SK-N-SH (cell line): ENCODE data around the gene ACP6. TPM values are rescaled to one million over a fixed set of nuclear protein-coding genes. Genes with fewer than 3 reads are reported as not detected.
A peak's percentile ranks its signal among the peaks of the same experiment; 100 is the strongest.

Experiments used
- CTCF ChIA-PET: fragments of 300-600, 350-600 bp; formaldehyde crosslinking; extraction: SDS; loops from one replicate; lab custom pipeline; 2021; lab: Yijun Ruan, JAX
- POLR2A ChIA-PET: fragments of 350-600 bp; sonication (Branson Sonifier 250); formaldehyde crosslinking; extraction: SDS; loops from one replicate; lab custom pipeline; 2020; ENCODE audit warnings: antibody characterized with exemption, inconsistent platforms; lab: Yijun Ruan, JAX
- DNase-seq: peaks from one replicate; pipeline ENCODE4 v3.0.0; 2012
- H2AFZ ChIP-seq: fragments of 200-600 bp; sonication (generic); 2 replicates; pipeline ENCODE4 v1.8.1; 2016; ENCODE audit warnings: antibody characterized with exemption, mild to moderate bottlenecking, low read depth
- H3F3A ChIP-seq: fragments of 200-600 bp; sonication (generic); replicated peaks from 2 replicates; pipeline ENCODE3; 2016; ENCODE audit warnings: antibody characterized with exemption, mild to moderate bottlenecking; ENCODE audit not compliant: insufficient read depth
- H3K27ac ChIP-seq, 2 experiments: fragments of 200-500 bp in 1 of 2; fragments of 200-600 bp in 1 of 2; sonication (Bioruptor generic) in 1 of 2; sonication (generic), shearing (Covaris generic) in 1 of 2; 2 replicates each; pipeline versions ENCODE4 v1.5.1 to v1.6.1; 2014 to 2016; ENCODE audit warnings: low read depth in 2 of 2, inconsistent platforms in 1 of 2, low read length in 1 of 2, mild to moderate bottlenecking in 1 of 2, mixed read lengths in 1 of 2
- H3K27me3 ChIP-seq: fragments of 200-600 bp; sonication (generic), shearing (Covaris generic); 2 replicates; pipeline ENCODE4 v1.6.1; 2016; ENCODE audit warnings: mixed run types; ENCODE audit not compliant: insufficient read depth
- H3K36me3 ChIP-seq, 2 experiments: fragments of 200-500 bp in 1 of 2; fragments of 200-600 bp in 1 of 2; sonication (Bioruptor generic) in 1 of 2; sonication (generic) in 1 of 2; replicated peaks in 1 of 2; 2 replicates each; pipeline versions ENCODE3 to v1.5.1; 2014 to 2016; ENCODE audit warnings: low read length in 1 of 2, mild to moderate bottlenecking in 1 of 2; ENCODE audit not compliant: insufficient read depth in 2 of 2, control insufficient read depth in 1 of 2
- H3K4me1 ChIP-seq, 2 experiments: fragments of 200-500 bp in 1 of 2; fragments of 200-600 bp in 1 of 2; sonication (Bioruptor generic) in 1 of 2; sonication (generic), shearing (Covaris generic) in 1 of 2; 2 replicates each; pipeline versions ENCODE4 v1.5.1 to v1.6.1; 2014 to 2016; ENCODE audit warnings: low read depth in 1 of 2, low read length in 1 of 2, mixed run types in 1 of 2; ENCODE audit not compliant: insufficient read depth in 2 of 2, control insufficient read depth in 1 of 2
- H3K4me2 ChIP-seq: fragments of 200-600 bp; sonication (generic), shearing (Covaris generic); 2 replicates; pipeline ENCODE4 v1.6.1; 2017; ENCODE audit warnings: mixed run types
- H3K4me3 ChIP-seq, 2 experiments: fragments of 200-500 bp in 1 of 2; fragments of 200-600 bp in 1 of 2; sonication (Bioruptor generic) in 1 of 2; sonication (generic), shearing (Covaris generic) in 1 of 2; 2 replicates each; pipeline versions ENCODE4 v1.5.1 to v1.8.1; 2014 to 2016; ENCODE audit warnings: low read depth in 2 of 2, inconsistent platforms in 1 of 2, low read length in 1 of 2, mild to moderate bottlenecking in 1 of 2, mixed read lengths in 1 of 2, moderate library complexity in 1 of 2
- H3K79me2 ChIP-seq: fragments of 200-600 bp; sonication (generic); 2 replicates; pipeline ENCODE4 v1.8.1; 2017; ENCODE audit warnings: mild to moderate bottlenecking; ENCODE audit not compliant: insufficient read depth
- H3K9ac ChIP-seq: fragments of 200-600 bp; sonication (generic); 2 replicates; pipeline ENCODE4 v1.6.1; 2017; ENCODE audit warnings: mixed run types
- H3K9me2 ChIP-seq: fragments of 200-600 bp; sonication (generic); 2 replicates; pipeline ENCODE4 v1.6.1; 2017; ENCODE audit warnings: mixed run types
- H3K9me3 ChIP-seq: fragments of 200-600 bp; sonication (generic); 2 replicates; pipeline ENCODE4 v1.6.1; 2017; ENCODE audit warnings: mixed run types, mild to moderate bottlenecking, moderate library complexity
- H4K20me1 ChIP-seq: fragments of 200-600 bp; sonication (generic); 2 replicates; pipeline ENCODE4 v1.6.1; 2017; ENCODE audit warnings: mild to moderate bottlenecking, mixed run types; ENCODE audit not compliant: insufficient read depth
- CTCF ChIP-seq: fragments of 200-600 bp; sonication (generic); IDR thresholded peaks from 2 replicates; pipeline ENCODE4 v1.6.1; 2017; ENCODE audit warnings: antibody characterized with exemption, mild to moderate bottlenecking, moderate library complexity
- EP300 ChIP-seq, 2 experiments: IDR thresholded peaks; 2 replicates each; pipeline versions ENCODE4 v1.4.0 to v1.6.1; 2012; ENCODE audit warnings: borderline replicate concordance in 1 of 2, low read depth in 1 of 2, low read length in 1 of 2
- FOSL2 ChIP-seq: IDR thresholded peaks from 2 replicates; pipeline ENCODE4 v1.4.0; 2012; ENCODE audit warnings: low read depth, mild to moderate bottlenecking, moderate library complexity, borderline replicate concordance
- GABPA ChIP-seq: IDR thresholded peaks from 2 replicates; pipeline ENCODE4 v1.4.0; 2012; ENCODE audit warnings: low read depth, mild to moderate bottlenecking
- GATA2 ChIP-seq: sonication (generic); formaldehyde crosslinking; IDR thresholded peaks from 2 replicates; pipeline ENCODE4 v1.5.0; 2020; ENCODE audit warnings: mild to moderate bottlenecking, missing genetic modification reagents
- JUND ChIP-seq: IDR thresholded peaks from 2 replicates; pipeline ENCODE4 v1.4.0; 2012
- MAX ChIP-seq: IDR thresholded peaks from 2 replicates; pipeline ENCODE4 v1.4.0; 2012; ENCODE audit warnings: low read depth
- NFIC ChIP-seq: IDR thresholded peaks from 2 replicates; pipeline ENCODE4 v1.4.0; 2012; ENCODE audit warnings: borderline replicate concordance
- NRF1 ChIP-seq: IDR thresholded peaks from 2 replicates; pipeline ENCODE4 v1.6.1; 2012; ENCODE audit warnings: low read depth, mild to moderate bottlenecking, low read length
- PBX3 ChIP-seq: IDR thresholded peaks from 2 replicates; pipeline ENCODE4; 2012
- POLR2AphosphoS5 ChIP-seq: IDR thresholded peaks from 2 replicates; pipeline ENCODE4 v1.6.1; 2012; ENCODE audit warnings: low read depth, low read length
- RAD21 ChIP-seq: IDR thresholded peaks from 2 replicates; pipeline ENCODE4 v1.6.1; 2012; ENCODE audit warnings: mild to moderate bottlenecking, low read length
- RCOR1 ChIP-seq: fragments of 150-350 bp; IDR thresholded peaks from 2 replicates; pipeline ENCODE4 v1.6.1; 2017; ENCODE audit warnings: antibody characterized with exemption, low read length
- SMC3 ChIP-seq: IDR thresholded peaks from 2 replicates; pipeline ENCODE4 v1.6.1; 2012; ENCODE audit warnings: low read depth, low read length, improper control_type of control experiment
- TAF1 ChIP-seq: IDR thresholded peaks from 2 replicates; pipeline ENCODE4 v1.6.1; 2012; ENCODE audit warnings: low read depth, mild to moderate bottlenecking, low read length, moderate library complexity, borderline replicate concordance
- USF1 ChIP-seq: IDR thresholded peaks from 2 replicates; pipeline ENCODE4 v1.4.0; 2012; ENCODE audit warnings: low read depth, borderline replicate concordance
- USF2 ChIP-seq: fragments of 150-350 bp; IDR thresholded peaks from 2 replicates; pipeline ENCODE4 v1.6.1; 2017; ENCODE audit warnings: antibody characterized with exemption, low read length, low read depth, borderline replicate concordance
- WGBS: methylation state at CpG from one replicate; pipeline ENCODE4 v1.1.6; 2017; ENCODE audit warnings: low lambda C conversion rate; 5-methylcytosine and 5-hydroxymethylcytosine counted together
- polyA plus RNA-seq, 3 experiments: library from polyadenylated mRNA; depleted of rRNA; stranded (reverse); fragments of >200 nt; gene quantifications; 2 replicates each; pipeline ENCODE4 v1.2.3, GENCODE V29; 2012
- TF ChIP-seq, protein P1 (sequence below): fragments of 150-350 bp; IDR thresholded peaks from 2 replicates; pipeline ENCODE4 v1.6.1; 2016; ENCODE audit warnings: mild to moderate bottlenecking, low read depth, low read length
- TF ChIP-seq, protein P2 (sequence below): IDR thresholded peaks from 2 replicates; pipeline ENCODE4 v1.4.0; 2012; ENCODE audit warnings: low read depth, borderline replicate concordance

Gene ACP6
- polyA plus RNA-seq, 1 of the 3 experiments (the other 2 are of a cell fraction) = 10.9 TPM

DNA sequence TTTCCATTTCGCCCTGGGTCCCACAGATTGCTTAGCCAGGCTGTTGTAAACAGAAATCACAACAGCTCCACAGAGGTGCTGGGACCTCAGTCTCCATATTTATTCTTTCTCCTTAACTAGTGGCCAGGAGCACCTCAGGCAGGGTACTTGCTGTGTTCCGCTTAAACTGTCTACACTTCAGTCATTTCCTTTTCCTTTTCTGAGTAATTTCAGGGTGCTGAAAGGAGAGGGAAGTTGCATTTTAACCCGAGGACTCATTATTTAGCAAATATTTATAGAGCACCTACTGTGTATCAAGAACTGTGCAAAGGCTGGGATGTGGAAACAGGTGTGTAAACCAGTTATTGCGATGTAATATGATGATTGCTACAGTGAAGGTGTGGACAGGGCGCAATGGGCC, 41.9 kb downstream of the ACP6 start:
- Histone ChIP-seq H3K4me1 (no peaks in the 10 kb centered on the region), H2AFZ (no peak overlapping the region), H3F3A (no peaks in the 10 kb centered on the region), H4K20me1 (no peaks in the 10 kb centered on the region), H3K79me2 (no peaks in the 10 kb centered on the region)
- POLR2A ChIA-PET = no interaction called here
- 90% methylated on average over 5 of the region's 5 CpGs for WGBS
- TF ChIP-seq GATA2 (CRISPR knock-in tag) = no peak
- no peak for TF ChIP-seq TAF1
- TF ChIP-seq, protein P1, sequence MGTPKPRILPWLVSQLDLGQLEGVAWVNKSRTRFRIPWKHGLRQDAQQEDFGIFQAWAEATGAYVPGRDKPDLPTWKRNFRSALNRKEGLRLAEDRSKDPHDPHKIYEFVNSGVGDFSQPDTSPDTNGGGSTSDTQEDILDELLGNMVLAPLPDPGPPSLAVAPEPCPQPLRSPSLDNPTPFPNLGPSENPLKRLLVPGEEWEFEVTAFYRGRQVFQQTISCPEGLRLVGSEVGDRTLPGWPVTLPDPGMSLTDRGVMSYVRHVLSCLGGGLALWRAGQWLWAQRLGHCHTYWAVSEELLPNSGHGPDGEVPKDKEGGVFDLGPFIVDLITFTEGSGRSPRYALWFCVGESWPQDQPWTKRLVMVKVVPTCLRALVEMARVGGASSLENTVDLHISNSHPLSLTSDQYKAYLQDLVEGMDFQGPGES = no peak
- no peak for TF ChIP-seq JUND
- no peak for TF ChIP-seq USF2
- TF ChIP-seq POLR2AphosphoS5 = no peak
- no peak for TF ChIP-seq NFIC
- no peak for TF ChIP-seq MAX
- no peak for TF ChIP-seq PBX3
- no peak for TF ChIP-seq USF1
- TF ChIP-seq GABPA = no peak
- no peak for TF ChIP-seq SMC3
- TF ChIP-seq, all 33 proteins: peak for 0
- no peak overlapping the region for H3K27ac ChIP-seq
- DNase-seq = no peak
- no peaks in the 10 kb centered on the region for H3K9me3 ChIP-seq
- H3K9ac ChIP-seq = no peak overlapping the region
- H3K9me2 ChIP-seq = no peaks in the 10 kb centered on the region
- CTCF ChIA-PET = interaction anchor here (0.8 to 5.8 kb wide), 12 partner anchors 9 to 141 kb away, joined by 3 to 34 read pairs (median 6); a partner anchor contains a TSS
- peaks cover 0 to 26% of the 10 kb centered on the region in 2 experiments for H3K36me3 ChIP-seq
- no peaks in the 10 kb centered on the region for H3K27me3 ChIP-seq
- no peak overlapping the region for H3K4me2 ChIP-seq
- H3K4me3 ChIP-seq = no peak overlapping the region

DNA sequence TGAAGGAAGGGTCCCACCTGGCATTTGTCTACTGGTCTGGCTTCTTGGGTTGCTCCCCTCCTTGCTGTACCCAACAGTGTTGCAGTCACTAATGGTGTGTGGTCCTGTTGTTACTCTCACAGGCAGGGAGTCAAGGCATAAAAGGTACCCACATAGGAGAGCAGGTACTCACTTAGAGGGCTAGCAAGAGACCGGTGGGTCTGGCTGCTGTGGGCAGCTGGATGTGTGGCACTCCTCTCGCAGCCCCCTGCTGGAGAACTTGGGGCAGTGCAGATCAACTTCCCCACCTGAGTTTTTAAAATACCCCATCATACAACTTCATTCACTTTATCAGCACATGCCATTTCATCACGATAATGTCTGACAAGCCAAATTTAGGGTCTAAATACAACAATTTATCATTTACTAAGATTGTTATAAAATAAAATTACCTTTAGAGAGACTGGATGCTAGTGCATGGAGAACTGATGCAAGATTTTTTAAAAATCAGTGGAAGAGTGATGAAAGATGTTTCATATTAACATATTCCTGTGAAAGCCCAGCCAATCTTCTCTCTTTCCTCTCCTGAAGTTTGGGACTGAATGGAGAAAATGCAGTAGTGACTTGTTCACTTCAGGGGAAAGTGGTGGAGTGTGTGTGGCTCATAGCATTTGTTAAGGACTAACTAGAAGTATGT, 42.8 kb downstream of the ACP6 start:
- Histone ChIP-seq H3K4me1 (no peaks in the 10 kb centered on the region), H3K79me2 (no peaks in the 10 kb centered on the region), H3K4me2 (no peak overlapping the region), H2AFZ (no peak overlapping the region), H3K9ac (no peak overlapping the region), H3K9me3 (no peaks in the 10 kb centered on the region), H3K9me2 (no peaks in the 10 kb centered on the region), H3K4me3 (no peak overlapping the region), H3F3A (peaks cover 3% of the 10 kb centered on the region), H3K27me3 (no peaks in the 10 kb centered on the region), H3K36me3 (peaks cover 1 to 34% of the 10 kb centered on the region in 2 experiments), H3K27ac (no peak overlapping the region), H4K20me1 (no peaks in the 10 kb centered on the region)
- ChIA-PET CTCF (interaction anchor here (0.6 to 5.8 kb wide), 26 partner anchors 9 to 265 kb away, joined by 3 to 34 read pairs (median 4); a partner anchor contains a TSS), POLR2A (no interaction called here)
- WGBS = 9% methylated on average over 3 of the region's 3 CpGs
- DNase-seq = peak; percentile 83
- TF ChIP-seq, protein P2, sequence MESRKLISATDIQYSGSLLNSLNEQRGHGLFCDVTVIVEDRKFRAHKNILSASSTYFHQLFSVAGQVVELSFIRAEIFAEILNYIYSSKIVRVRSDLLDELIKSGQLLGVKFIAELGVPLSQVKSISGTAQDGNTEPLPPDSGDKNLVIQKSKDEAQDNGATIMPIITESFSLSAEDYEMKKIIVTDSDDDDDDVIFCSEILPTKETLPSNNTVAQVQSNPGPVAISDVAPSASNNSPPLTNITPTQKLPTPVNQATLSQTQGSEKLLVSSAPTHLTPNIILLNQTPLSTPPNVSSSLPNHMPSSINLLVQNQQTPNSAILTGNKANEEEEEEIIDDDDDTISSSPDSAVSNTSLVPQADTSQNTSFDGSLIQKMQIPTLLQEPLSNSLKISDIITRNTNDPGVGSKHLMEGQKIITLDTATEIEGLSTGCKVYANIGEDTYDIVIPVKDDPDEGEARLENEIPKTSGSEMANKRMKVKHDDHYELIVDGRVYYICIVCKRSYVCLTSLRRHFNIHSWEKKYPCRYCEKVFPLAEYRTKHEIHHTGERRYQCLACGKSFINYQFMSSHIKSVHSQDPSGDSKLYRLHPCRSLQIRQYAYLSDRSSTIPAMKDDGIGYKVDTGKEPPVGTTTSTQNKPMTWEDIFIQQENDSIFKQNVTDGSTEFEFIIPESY = no peak
- TF ChIP-seq NRF1 (no peak), EP300 (IDR thresholded peaks at IDR 0.05; ENCODE audit: borderline replicate concordance in 1 of 2, low read depth in 1 of 2, low read length in 1 of 2) (no peak), FOSL2 (no peak), RCOR1 (no peak), GABPA (no peak), SMC3 (peak; percentile 91), RAD21 (peak; percentile 76), NFIC (no peak), CTCF (peak; percentile 94)
